Loucy (cell line): ENCODE measurements around the gene NUB1.

Experiments
- H2AFZ ChIP-seq: fragments of 200-600 bp; sonication (generic); 2 replicates; pipeline ENCODE4 v1.6.0; 2016; ENCODE audit warnings: antibody characterized with exemption, mild to moderate bottlenecking, low read length, moderate library complexity
- H3F3A ChIP-seq: fragments of 200-600 bp; 2 replicates; pipeline ENCODE4 v1.6.0; 2016; ENCODE audit warnings: antibody characterized with exemption, low read depth, mild to moderate bottlenecking
- H3K27me3 ChIP-seq: fragments of 200-600 bp; sonication (generic); 2 replicates; pipeline ENCODE4 v1.6.1; 2014; ENCODE audit warnings: low read length, mild to moderate bottlenecking; ENCODE audit not compliant: insufficient read depth, poor library complexity, severe bottlenecking
- H3K36me3 ChIP-seq: fragments of 200-600 bp; sonication (generic); 2 replicates; pipeline ENCODE4 v1.6.1; 2016; ENCODE audit warnings: low read length; ENCODE audit not compliant: insufficient read depth
- H3K4me1 ChIP-seq: fragments of 200-600 bp; sonication (generic); 2 replicates; pipeline ENCODE4 v1.5.1; 2014; ENCODE audit warnings: low read length, mild to moderate bottlenecking; ENCODE audit not compliant: insufficient read depth, poor library complexity, severe bottlenecking
- H3K4me2 ChIP-seq: fragments of 200-600 bp; sonication (generic); 2 replicates; pipeline ENCODE4 v1.6.0; 2014; ENCODE audit warnings: antibody characterized with exemption, low read length, low read depth, mild to moderate bottlenecking; ENCODE audit not compliant: poor library complexity, severe bottlenecking
- H3K4me3 ChIP-seq: fragments of 200-600 bp; sonication (generic); 2 replicates; pipeline ENCODE4 v1.5.1; 2014; ENCODE audit warnings: low read length, mild to moderate bottlenecking, mixed read lengths; ENCODE audit not compliant: poor library complexity, severe bottlenecking
- H3K79me2 ChIP-seq: fragments of 200-600 bp; sonication (generic); 2 replicates; pipeline ENCODE4 v1.6.1; 2014; ENCODE audit warnings: low read length; ENCODE audit not compliant: insufficient read depth
- H3K9ac ChIP-seq: fragments of 200-600 bp; sonication (generic); 2 replicates; pipeline ENCODE4 v1.6.0; 2014; ENCODE audit warnings: mild to moderate bottlenecking, low read depth, low read length, moderate library complexity; ENCODE audit not compliant: poor library complexity, severe bottlenecking
- H3K9me2 ChIP-seq: fragments of 200-600 bp; sonication (generic); replicated peaks from 2 replicates; pipeline ENCODE4 v1.6.1; 2016; ENCODE audit warnings: low read depth, low read length, mixed read lengths
- H3K9me3 ChIP-seq: fragments of 200-600 bp; sonication (generic); 2 replicates; pipeline ENCODE4 v1.6.1; 2014; ENCODE audit warnings: mild to moderate bottlenecking, antibody characterized with exemption, low read length, low read depth; ENCODE audit not compliant: insufficient read depth
- H4K20me1 ChIP-seq: fragments of 200-600 bp; sonication (generic); 2 replicates; pipeline ENCODE4 v1.6.0; 2014; ENCODE audit warnings: antibody characterized with exemption, low read length, mild to moderate bottlenecking; ENCODE audit not compliant: insufficient read depth, poor library complexity, severe bottlenecking
- EZH2phosphoT487 ChIP-seq: fragments of 200-600 bp; IDR thresholded peaks from 2 replicates; pipeline ENCODE4 v1.6.1; 2018; ENCODE audit warnings: antibody characterized with exemption, mild to moderate bottlenecking, moderate library complexity, borderline replicate concordance
- TF ChIP-seq, protein P1 (sequence below): fragments of 200-600 bp; sonication (generic); conservative IDR thresholded peaks from 2 replicates; pipeline ENCODE4 v1.5.1; 2014; ENCODE audit warnings: mild to moderate bottlenecking, antibody characterized with exemption, low read length

Gene NUB1

GRCh38 chr7:151319189-151319588, 22.4 kb upstream of the NUB1 start:
- no peak overlapping the region for H3K4me2 ChIP-seq
- H4K20me1 ChIP-seq = no peaks in the 10 kb centered on the region
- H2AFZ ChIP-seq = no peak overlapping the region
- TF ChIP-seq, protein P1, sequence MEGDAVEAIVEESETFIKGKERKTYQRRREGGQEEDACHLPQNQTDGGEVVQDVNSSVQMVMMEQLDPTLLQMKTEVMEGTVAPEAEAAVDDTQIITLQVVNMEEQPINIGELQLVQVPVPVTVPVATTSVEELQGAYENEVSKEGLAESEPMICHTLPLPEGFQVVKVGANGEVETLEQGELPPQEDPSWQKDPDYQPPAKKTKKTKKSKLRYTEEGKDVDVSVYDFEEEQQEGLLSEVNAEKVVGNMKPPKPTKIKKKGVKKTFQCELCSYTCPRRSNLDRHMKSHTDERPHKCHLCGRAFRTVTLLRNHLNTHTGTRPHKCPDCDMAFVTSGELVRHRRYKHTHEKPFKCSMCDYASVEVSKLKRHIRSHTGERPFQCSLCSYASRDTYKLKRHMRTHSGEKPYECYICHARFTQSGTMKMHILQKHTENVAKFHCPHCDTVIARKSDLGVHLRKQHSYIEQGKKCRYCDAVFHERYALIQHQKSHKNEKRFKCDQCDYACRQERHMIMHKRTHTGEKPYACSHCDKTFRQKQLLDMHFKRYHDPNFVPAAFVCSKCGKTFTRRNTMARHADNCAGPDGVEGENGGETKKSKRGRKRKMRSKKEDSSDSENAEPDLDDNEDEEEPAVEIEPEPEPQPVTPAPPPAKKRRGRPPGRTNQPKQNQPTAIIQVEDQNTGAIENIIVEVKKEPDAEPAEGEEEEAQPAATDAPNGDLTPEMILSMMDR = no peak
- no peak for TF ChIP-seq EZH2phosphoT487
- no peaks in the 10 kb centered on the region for H3K4me1 ChIP-seq
- H3K9ac ChIP-seq = no peak overlapping the region
- no peaks in the 10 kb centered on the region for H3K9me2 ChIP-seq
- no peaks in the 10 kb centered on the region for H3K79me2 ChIP-seq
- peaks cover 31% of the 10 kb centered on the region for H3K9me3 ChIP-seq
- no peaks in the 10 kb centered on the region for H3F3A ChIP-seq
- no peaks in the 10 kb centered on the region for H3K36me3 ChIP-seq
- no peak overlapping the region for H3K4me3 ChIP-seq
- no peaks in the 10 kb centered on the region for H3K27me3 ChIP-seq

DNA sequence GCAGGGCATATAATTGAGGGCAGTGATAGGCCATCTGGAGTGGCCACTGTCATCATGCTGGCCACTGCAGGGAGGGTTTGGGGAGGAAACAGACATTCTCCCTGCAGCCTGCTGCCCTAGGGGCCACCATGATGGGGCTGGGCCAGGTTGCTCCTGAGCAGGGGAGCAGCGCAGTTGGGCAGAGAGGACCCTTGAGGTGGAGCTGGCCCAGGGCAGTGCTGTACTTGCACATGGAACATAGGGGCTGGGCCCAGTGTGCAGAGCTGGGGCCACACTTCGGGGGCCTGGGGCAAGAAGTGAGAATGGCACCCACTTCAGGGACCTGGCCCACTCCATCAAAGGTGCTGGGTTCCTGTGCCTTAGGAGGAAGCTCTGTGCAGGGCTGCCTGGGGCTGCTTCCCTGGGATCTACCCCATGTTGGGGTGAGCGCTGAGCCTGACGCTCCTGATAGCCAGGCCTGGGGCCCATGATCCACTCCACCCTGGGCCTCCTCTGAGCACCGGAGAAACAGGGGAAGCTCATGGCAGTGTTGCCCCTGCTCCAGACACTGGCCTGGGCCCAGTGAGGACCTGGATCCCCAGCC, 21.3 kb upstream of the NUB1 start:
- H3K9me2 ChIP-seq = no peaks in the 10 kb centered on the region
- H4K20me1 ChIP-seq = no peaks in the 10 kb centered on the region
- no peak overlapping the region for H2AFZ ChIP-seq
- peaks cover 31% of the 10 kb centered on the region for H3K9me3 ChIP-seq
- no peaks in the 10 kb centered on the region for H3F3A ChIP-seq
- H3K9ac ChIP-seq = no peak overlapping the region
- no peak overlapping the region for H3K4me2 ChIP-seq
- TF ChIP-seq EZH2phosphoT487 = no peak
- TF ChIP-seq, protein P1 = no peak
- H3K4me1 ChIP-seq = no peaks in the 10 kb centered on the region
- no peaks in the 10 kb centered on the region for H3K27me3 ChIP-seq
- no peaks in the 10 kb centered on the region for H3K36me3 ChIP-seq
- H3K4me3 ChIP-seq = no peak overlapping the region
- H3K79me2 ChIP-seq = no peaks in the 10 kb centered on the region

GRCh38 chr7:151321341-151321740, 20.3 kb upstream of the NUB1 start:
- TF ChIP-seq, protein P1 = no peak
- TF ChIP-seq EZH2phosphoT487 = no peak
- Histone ChIP-seq H3K4me1 (no peaks in the 10 kb centered on the region), H3K9me2 (no peaks in the 10 kb centered on the region), H3K4me3 (no peak overlapping the region), H3K4me2 (no peak overlapping the region), H3K79me2 (no peaks in the 10 kb centered on the region), H3K27me3 (no peaks in the 10 kb centered on the region), H3K9ac (no peak overlapping the region), H4K20me1 (no peaks in the 10 kb centered on the region), H3K36me3 (no peaks in the 10 kb centered on the region), H2AFZ (no peak overlapping the region), H3K9me3 (peaks cover 31% of the 10 kb centered on the region), H3F3A (no peaks in the 10 kb centered on the region)
